ENCODE measurements around the gene CGN. TPM values are rescaled to one million over a fixed set of nuclear protein-coding genes. Genes with fewer than 3 reads are reported as not detected.

The CGN gene
- total RNA-seq, 6 donors from 2014 or later: 51.6 to 223 (median 99.2) TPM

DNA sequence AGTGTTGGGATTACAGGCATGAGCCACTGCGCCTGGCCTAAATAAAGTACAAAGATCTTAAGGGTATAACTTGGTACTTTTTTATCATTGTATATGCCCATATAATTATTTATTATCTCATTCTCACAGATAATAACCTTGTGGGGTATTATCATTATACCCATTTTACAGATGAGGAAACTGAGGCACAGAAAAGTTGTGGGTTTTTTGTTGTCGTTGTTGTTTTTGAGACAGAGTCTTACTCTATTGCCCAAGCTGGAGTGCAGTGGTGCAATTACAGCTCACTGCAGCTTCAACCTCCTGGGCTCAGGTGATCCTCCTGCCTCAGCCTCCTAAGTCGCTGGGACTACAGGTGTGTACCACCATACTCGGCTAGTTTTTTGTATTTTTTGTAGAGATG, 4.1 kb downstream of the CGN start:
- TF ChIP-seq POLR2A (IDR thresholded peaks at IDR 0.05) (no peak), POLR2AphosphoS5 (IDR thresholded peaks at IDR 0.05) (no peak), EP300 (IDR thresholded peaks at IDR 0.05) (no peak)
- TF ChIP-seq, protein P1, sequence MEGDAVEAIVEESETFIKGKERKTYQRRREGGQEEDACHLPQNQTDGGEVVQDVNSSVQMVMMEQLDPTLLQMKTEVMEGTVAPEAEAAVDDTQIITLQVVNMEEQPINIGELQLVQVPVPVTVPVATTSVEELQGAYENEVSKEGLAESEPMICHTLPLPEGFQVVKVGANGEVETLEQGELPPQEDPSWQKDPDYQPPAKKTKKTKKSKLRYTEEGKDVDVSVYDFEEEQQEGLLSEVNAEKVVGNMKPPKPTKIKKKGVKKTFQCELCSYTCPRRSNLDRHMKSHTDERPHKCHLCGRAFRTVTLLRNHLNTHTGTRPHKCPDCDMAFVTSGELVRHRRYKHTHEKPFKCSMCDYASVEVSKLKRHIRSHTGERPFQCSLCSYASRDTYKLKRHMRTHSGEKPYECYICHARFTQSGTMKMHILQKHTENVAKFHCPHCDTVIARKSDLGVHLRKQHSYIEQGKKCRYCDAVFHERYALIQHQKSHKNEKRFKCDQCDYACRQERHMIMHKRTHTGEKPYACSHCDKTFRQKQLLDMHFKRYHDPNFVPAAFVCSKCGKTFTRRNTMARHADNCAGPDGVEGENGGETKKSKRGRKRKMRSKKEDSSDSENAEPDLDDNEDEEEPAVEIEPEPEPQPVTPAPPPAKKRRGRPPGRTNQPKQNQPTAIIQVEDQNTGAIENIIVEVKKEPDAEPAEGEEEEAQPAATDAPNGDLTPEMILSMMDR (IDR thresholded peaks at IDR 0.05): no peak
- Histone ChIP-seq H3K27ac (peak overlapping the region; percentile 73 to 87 (median 84)), H3K27me3 (no peaks in the 10 kb centered on the region), H3K4me3 (no peak overlapping the region), H3K36me3 (peaks cover 0 to 8% (median 3%) of the 10 kb centered on the region in 4 donors), H3K9me3 (no peaks in the 10 kb centered on the region), H3K4me1 (peaks cover 11 to 40% (median 21%) of the 10 kb centered on the region in 4 donors)
- WGBS, 2 donors: 91 to 95% methylated on average over 4 of the region's 4 CpGs
- ATAC-seq (ENCODE audit: low FRiP score in 2 of 2) (no peak), DNase-seq (no peak)

DNA sequence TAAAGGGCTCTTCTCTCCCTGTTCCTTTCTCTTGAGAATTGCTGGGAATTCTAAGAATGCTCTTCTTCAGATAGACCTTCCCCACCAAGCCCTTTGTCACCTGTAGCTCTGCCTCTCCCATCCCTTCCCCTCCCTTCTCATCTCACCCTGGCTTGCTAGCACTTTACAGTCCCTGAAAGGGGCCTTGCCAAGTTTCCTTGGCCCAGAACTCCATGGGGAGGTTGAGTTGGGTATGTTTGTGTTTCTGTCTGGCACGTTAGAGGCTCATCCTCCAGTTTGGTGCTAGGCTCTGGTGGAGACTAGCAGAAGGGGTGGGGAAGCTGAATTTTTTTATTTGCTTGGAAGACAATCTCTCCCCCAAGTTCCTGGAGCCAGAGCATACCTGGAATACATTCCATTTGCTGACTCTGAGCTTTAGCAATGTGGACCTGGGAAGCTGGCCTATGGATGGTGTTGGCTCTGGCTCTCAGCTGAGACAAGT, 4.9 kb downstream of the CGN start:
- no peaks in the 10 kb centered on the region for H3K9me3 ChIP-seq
- H3K27ac ChIP-seq: peak overlapping the region; percentile 12 to 87 (median 54)
- 36 to 75% methylated on average over 1 of the region's 1 CpG for WGBS, 2 donors
- DNase-seq (peak in 1 of 2 donors; percentile 32), ATAC-seq (ENCODE audit: low FRiP score in 2 of 2) (no peak)
- no peaks in the 10 kb centered on the region for H3K27me3 ChIP-seq
- H3K4me1 ChIP-seq: peaks cover 11 to 35% (median 20%) of the 10 kb centered on the region in 4 donors
- H3K36me3 ChIP-seq: peaks cover 0 to 8% (median 3%) of the 10 kb centered on the region in 4 donors
- no peak overlapping the region for H3K4me3 ChIP-seq
- no peak for TF ChIP-seq EP300 (IDR thresholded peaks at IDR 0.05)
- no peak for TF ChIP-seq POLR2AphosphoS5 (IDR thresholded peaks at IDR 0.05)
- TF ChIP-seq POLR2A (IDR thresholded peaks at IDR 0.05): no peak
- TF ChIP-seq, protein P1 (IDR thresholded peaks at IDR 0.05): no peak

DNA sequence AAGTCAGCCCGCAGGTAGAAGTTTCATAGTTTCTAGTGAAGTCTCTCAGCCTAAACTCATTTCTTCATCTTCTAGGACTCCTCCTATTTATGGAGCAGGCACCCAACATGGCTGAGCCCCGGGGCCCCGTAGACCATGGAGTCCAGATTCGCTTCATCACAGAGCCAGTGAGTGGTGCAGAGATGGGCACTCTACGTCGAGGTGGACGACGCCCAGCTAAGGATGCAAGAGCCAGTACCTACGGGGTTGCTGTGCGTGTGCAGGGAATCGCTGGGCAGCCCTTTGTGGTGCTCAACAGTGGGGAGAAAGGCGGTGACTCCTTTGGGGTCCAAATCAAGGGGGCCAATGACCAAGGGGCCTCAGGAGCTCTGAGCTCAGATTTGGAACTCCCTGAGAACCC, 7.2 kb downstream of the CGN start:
- peaks cover 0 to 8% (median 3%) of the 10 kb centered on the region in 4 donors for H3K36me3 ChIP-seq
- WGBS, 2 donors: 95 to 97% methylated on average over 11 to 12 of the region's 12 CpGs
- peak overlapping the region in 1 of 4 donors; percentile 30 for H3K27ac ChIP-seq
- H3K4me3 ChIP-seq: no peak overlapping the region
- ATAC-seq (ENCODE audit: low FRiP score in 2 of 2) (no peak), DNase-seq (no peak)
- no peaks in the 10 kb centered on the region for H3K27me3 ChIP-seq
- H3K4me1 ChIP-seq: peaks cover 0 to 22% (median 7%) of the 10 kb centered on the region in 4 donors
- H3K9me3 ChIP-seq: no peaks in the 10 kb centered on the region
- no peak for TF ChIP-seq EP300 (IDR thresholded peaks at IDR 0.05)
- TF ChIP-seq POLR2AphosphoS5 (IDR thresholded peaks at IDR 0.05): no peak
- TF ChIP-seq, protein P1 (IDR thresholded peaks at IDR 0.05): no peak
- TF ChIP-seq POLR2A (IDR thresholded peaks at IDR 0.05): no peak

DNA sequence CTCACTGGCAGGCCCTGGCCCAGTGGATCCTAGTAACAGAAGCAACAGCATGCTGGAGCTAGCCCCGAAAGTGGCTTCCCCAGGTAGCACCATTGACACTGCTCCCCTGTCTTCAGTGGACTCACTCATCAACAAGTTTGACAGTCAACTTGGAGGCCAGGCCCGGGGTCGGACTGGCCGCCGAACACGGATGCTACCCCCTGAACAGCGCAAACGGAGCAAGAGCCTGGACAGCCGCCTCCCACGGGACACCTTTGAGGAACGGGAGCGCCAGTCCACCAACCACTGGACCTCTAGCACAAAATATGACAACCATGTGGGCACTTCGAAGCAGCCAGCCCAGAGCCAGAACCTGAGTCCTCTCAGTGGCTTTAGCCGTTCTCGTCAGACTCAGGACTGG, 7.7 kb downstream of the CGN start:
- ATAC-seq (ENCODE audit: low FRiP score in 2 of 2): no peak
- Histone ChIP-seq H3K4me3 (no peak overlapping the region), H3K27me3 (no peaks in the 10 kb centered on the region), H3K4me1 (peaks cover 0 to 22% (median 7%) of the 10 kb centered on the region in 4 donors), H3K27ac (peak overlapping the region in 2 of 4 donors; percentile 9 to 30), H3K36me3 (peaks cover 0 to 8% (median 3%) of the 10 kb centered on the region in 4 donors), H3K9me3 (no peaks in the 10 kb centered on the region)
- DNase-seq: no peak
- no peak for TF ChIP-seq EP300 (IDR thresholded peaks at IDR 0.05)
- TF ChIP-seq, protein P1 (IDR thresholded peaks at IDR 0.05): no peak
- no peak for TF ChIP-seq POLR2A (IDR thresholded peaks at IDR 0.05)
- no peak for TF ChIP-seq POLR2AphosphoS5 (IDR thresholded peaks at IDR 0.05)
- 95 to 97% methylated on average over 10 to 15 of the region's 15 CpGs for WGBS, 2 donors

DNA sequence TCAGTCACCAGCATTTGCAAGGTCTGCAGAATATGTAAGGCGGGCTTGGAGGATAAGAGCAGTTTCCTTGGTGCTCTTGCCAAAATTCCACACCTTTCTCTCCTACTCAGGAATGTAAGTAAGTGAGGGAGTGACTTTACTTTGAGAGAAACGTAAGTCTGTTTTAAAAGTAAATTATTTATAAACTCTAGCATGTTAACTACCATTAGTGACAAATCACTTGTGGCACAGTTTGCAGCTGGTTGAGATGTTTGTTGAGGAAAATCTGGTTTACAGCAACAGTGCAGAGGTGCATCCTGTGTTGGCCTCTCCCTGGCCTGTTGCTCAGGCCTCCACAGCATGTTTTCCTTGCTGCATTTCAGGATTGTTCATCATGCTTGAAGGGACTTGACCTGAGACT, 8.5 kb downstream of the CGN start:
- DNase-seq: no peak
- no peaks in the 10 kb centered on the region for H3K27me3 ChIP-seq
- H3K4me1 ChIP-seq: peaks cover 0 to 21% (median 5%) of the 10 kb centered on the region in 4 donors
- H3K36me3 ChIP-seq: peaks cover 0 to 11% (median 6%) of the 10 kb centered on the region in 4 donors
- no peaks in the 10 kb centered on the region for H3K9me3 ChIP-seq
- WGBS, 2 donors: 63 to 80% methylated on average over 2 of the region's 2 CpGs
- H3K4me3 ChIP-seq: no peak overlapping the region
- peak; percentile 27 to 60 for ATAC-seq (ENCODE audit: low FRiP score in 2 of 2)
- TF ChIP-seq, protein P1 (IDR thresholded peaks at IDR 0.05): no peak
- TF ChIP-seq POLR2AphosphoS5 (IDR thresholded peaks at IDR 0.05) (no peak), POLR2A (IDR thresholded peaks at IDR 0.05) (no peak), EP300 (IDR thresholded peaks at IDR 0.05) (no peak)
- H3K27ac ChIP-seq: peak overlapping the region in 3 of 4 donors; percentile 30 to 48 (median 38)
